SW 1271 (cell line): Measurements from ENCODE around the gene SOWAHC.
"Not testable (repeated sequence)": the region's sequence is repeated elsewhere in the genome, so short reads cannot be mapped to it uniquely, and the experiment has no call there.

ENCODE experiments used
- DNase-seq, 2 experiments: peaks; one replicate each; lab custom pipeline; 2025; lab: John Stamatoyannopoulos, UW

Gene SOWAHC

GRCh38 chr2:109616184-109616583, 2.0 kb downstream of the SOWAHC start:
- DNase-seq, result no peak

DNA sequence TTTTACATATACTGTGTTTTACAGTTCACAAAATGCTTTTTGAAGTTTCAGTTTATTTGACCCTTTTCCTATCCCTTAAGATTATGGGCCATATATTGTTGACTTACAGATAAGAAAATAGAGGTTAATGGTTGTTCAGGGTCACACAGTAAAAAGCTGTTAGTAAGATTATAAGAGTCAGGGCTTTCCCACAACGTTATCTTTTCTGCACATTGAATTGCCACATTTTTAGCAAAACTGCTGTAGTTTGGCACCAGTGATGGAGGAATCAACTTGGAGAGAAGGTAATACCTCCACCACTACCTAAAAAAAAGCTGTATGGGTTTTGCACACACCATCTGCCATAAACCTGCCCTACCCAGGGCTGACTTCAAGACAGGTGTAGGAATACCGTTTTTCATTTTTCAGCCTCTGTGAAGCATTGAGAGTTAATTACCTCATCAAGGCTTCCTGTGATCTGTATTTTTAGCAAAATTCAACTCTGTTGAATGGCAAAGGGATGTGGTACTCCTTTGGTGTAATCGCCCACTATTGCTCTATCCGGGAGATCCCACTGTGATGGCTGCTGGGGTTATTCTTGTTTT, 5.0 kb downstream of the SOWAHC start:
- DNase-seq, result no peak

- no peak for DNase-seq
These were observed 9.1 kb downstream of the SOWAHC start for GRCh38 chr2:109623297-109623696.

DNA sequence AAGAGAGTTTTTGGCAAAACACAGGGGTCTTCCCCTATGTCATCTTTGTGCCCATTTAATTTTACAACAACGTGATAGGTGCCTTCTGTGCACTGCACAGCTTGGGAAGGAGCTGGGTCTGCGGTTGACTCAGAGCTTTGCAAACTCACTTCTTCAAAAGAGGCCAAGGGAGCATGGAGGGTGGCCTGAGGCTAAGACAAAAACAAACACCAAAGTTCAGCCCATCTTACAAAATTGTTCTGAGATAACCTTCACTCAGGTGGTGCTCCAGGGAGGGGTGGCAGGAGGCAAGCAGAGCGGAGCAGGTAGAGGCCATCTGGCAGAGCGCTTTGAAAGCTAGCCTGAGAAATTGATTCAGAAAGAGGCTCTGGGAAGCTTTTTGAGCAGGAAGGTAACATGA, 9.8 kb downstream of the SOWAHC start:
- DNase-seq, result no peak

GRCh38 chr2:109624339-109624738, 10.2 kb downstream of the SOWAHC start:
- no peak for DNase-seq

- not testable (repeated sequence) for DNase-seq
These were observed 14.2 kb downstream of the SOWAHC start for GRCh38 chr2:109628321-109628720.

GRCh38 chr2:109629867-109630266, 15.7 kb downstream of the SOWAHC start:
- no peak for DNase-seq

DNA sequence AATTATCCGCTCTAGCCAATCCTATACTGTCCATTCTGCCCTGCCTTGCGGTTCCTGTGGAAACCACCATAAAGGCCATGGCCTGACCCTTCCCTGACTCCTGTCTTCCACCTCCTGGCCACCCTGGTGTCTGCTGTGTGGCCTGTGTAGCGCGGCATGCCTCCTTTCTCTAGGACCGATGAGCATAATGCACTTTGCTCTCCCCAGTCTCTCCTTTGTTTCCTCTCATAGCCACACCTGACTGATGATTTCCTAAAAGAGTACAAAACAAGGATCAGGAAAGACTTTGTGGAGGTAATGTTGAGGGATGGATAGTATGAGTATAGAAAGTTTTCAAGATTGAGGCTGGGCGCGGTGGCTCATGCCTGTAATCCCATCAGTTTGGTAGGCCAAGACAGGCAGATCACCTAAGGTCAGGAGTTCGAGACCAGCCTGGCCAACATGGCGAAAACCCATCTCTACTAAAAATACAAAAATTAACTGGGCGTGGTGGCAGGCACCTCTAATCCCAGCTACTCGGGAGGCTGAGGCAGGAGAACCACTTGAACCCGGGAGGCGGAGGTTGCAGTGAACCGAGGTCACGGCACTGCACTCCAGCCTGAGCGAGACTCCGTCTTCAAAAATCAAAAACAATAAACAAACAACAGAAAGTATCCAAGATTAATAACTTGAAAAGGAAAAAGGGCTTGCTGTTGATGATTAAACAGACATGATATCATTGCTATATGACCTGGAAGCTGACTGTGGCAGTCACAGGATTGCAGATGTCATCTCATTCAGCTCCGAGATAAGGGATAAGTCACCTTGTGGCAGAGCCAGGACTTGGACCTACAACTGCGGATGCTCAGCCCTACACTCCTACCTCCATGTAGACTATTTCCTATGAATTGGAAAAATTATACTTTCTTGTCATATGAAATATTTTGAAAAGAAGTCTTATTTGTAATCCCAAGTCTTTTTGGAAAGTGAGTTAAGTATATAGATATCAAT, 16.6 kb downstream of the SOWAHC start:
- DNase-seq, result no peak

- no peak for DNase-seq
These were observed 17.6 kb downstream of the SOWAHC start for GRCh38 chr2:109631741-109632140.

- no peak for DNase-seq
These were observed 18.1 kb downstream of the SOWAHC start for GRCh38 chr2:109632158-109632789.

DNA sequence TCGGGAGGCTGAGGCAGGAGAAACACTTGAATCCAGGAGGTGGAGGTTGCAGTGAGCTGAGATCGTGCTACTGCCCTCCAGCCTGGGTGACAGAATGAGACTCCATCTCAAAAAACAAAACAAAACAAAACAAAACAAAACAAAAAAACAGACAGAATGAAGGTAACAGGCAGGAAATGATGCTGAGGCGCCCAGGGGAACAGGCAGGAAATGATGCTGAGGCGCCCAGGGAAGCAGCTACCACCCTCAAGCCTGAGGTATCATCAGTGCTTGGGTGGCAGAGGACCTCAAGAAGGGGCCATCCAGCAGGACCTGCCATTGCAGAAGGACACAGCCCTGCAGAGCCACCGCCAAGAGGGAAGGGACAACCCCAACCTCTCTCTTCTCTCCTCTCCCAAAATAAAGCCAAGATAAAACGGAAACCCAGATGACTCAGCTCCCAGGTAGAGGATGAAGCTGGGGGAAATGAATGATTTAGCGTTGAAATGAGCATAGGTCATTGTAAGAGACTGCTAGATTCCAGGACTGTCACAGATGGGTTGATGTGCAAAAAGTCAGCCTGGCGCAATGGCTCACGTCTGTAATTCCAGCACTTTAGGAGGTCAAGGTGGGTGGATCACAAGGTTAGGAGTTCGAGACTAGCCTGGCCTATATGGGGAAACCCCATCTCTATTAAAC, 19.3 kb downstream of the SOWAHC start:
- DNase-seq, result no peak

DNA sequence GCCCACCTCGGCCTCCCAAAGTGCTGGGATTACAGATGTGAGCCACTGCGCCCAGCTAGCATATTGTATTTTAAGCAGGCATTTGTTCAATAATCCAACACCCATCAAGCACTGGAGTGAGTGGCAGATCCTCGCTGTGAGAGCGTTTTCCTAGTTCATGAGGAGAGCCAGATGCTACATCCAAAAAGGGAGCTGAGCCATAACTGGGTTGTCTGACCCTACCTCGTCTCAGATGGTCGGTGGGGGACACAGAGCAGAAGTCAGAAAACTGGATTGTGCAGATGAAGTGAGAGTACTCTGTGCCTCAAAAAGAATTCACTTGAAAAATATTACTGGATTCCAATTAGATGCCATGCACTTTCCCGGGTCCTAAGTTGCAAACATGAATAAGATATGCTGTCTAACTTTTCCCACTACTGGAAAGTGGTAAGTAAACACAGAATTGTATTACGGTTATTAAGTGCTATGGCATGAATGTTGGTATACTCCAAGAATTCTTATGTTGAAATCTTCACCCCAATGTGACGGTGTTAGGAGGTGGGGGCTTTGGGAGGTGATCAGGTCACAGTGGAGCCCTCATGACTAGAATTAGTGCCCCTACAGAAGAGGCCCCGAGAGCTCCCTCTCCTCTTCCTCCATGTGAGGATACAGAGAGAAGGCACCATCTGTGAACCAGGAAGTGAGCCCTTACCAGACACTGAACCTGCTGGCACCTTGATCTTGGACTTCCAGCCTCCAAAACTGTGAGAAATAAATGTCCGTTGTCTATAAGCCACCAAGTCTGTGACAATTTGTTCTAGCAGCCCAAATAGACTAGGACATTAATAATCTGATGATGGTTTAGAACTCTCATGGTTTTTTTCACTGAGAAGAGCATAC, 21.5 kb downstream of the SOWAHC start:
- DNase-seq, result no peak

DNA sequence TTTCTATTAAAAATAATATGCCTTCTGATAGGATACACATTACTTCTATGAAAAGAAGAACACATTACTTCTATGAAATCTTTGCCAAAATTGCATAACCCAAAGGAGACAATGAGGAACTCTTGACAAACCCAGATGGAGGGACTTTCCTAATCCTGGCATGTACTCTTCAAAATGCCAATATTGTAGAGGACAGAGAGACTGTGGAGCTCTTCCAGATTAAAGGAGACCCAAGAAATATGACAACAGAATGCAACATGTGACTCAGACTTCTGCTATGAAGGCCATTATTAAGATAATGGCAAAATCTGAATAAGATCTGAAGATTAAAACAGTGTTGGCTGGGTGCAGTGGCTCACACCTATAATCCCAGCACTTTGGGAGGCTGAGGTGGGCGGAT, 22.2 kb downstream of the SOWAHC start:
- no peak for DNase-seq

DNA sequence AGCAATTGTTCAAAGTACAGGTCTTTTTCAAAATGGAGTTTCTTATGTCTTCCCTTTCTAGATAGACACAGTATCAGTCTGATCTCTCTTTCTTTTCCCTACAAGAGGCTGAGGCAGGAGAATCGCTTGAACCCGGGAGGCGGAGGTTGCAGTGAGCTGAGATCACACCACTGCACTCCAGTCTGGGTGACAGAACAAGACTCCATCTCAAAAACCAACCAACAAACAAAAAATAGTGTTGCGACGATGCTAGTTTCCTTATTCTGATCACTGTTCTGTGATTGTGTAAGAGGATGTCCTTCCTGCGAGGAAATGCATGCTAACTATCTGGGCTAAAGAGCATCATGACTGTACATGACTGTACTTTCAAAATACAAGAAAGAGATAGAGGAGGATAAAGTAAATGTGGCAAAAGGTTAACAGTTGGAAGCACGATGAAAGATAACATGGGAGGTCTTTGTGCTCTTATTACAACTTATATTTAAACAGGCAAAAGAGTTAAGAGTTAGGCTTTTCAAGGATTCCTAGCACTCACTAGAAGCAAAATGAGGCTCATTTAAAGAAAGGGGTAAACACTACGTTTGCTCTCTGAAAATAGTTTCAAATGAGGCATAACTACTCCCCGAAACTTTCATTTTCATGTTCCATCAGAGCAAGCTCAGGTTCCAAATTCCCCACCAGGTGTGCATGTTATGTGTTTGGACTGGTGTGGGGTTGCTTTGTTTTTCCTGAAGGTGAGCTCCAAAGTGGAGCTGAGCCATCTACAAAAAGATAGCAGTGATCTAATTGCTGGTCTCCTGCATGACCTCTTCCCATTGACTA, 23.8 kb downstream of the SOWAHC start:
- peak in 1 of 2 experiments; percentile 25 for DNase-seq

DNA sequence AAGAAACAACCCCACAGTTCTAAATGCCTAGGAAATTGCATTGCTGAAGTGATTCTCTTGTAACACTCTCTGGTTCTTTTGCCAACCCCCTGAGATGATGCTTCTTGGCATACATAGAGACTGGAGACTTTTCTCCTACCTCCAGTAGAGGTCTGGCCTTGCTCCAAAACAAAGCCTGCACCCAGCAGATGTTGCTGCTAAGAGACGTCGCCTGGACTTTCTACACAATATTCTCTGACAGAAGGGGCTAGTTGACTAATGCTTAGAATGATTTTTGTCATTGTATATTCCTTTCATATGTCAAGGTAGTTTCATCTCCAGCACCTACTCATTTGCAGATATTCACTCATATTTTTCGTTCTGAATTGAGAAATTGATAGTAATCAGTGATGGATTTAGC, 24.6 kb downstream of the SOWAHC start:
- DNase-seq, result no peak

DNA sequence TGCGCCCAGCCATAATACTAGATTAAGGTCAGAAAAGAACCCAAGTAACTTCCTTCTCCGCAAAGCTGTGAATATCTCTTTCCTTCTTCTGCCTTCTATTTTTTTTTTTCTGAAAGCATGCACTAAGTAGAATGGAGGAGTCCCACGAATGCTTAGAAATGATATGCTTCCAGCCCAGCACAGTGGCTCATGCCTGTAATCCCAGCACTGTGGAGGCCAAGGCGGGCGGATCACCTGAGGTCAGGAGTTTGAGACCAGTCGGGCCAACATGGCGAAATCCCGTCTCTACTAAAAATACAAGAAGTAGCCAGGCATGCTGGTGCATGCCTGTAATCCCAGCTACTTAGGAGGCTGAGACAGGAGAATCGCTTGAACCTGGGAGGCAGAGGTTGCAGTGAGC, 25.8 kb downstream of the SOWAHC start:
- DNase-seq, result not testable (repeated sequence)

DNA sequence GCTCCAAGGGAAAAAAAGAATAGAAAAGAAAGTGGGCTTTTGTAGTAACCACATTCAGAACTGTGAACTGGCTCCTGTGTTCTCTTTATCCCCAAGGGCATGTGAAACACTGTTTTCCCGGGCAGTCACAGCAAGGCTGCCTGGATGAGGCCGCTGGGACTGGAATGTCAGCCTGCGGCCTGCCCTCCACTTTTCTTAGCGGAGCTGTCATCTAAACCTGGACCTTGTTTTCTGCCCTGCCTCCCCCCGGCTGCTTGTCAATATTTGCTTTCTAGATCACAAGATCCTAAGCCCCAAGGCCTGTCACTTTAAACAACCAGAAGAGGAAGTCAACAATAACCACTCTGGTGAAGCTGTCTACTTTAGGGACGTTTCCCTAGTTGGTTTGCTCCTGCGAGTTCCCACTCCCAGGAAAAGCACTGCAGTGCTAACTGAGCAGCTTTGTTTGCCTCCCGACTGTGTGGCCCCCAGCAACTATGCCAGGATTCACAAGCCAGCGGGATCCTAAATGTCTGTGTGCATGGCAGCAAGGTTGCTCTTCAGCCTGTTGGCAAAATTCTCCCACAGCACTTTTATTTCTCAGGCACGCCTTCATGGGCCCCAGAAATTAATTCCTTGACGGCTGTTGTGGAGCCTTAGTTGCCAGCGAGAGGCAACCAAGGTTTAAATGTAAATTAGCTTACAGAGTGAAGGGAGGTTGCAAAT, 30.6 kb downstream of the SOWAHC start:
- DNase-seq, result no peak

GRCh38 chr2:109645412-109646184, 31.4 kb downstream of the SOWAHC start:
- DNase-seq, result no peak

DNA sequence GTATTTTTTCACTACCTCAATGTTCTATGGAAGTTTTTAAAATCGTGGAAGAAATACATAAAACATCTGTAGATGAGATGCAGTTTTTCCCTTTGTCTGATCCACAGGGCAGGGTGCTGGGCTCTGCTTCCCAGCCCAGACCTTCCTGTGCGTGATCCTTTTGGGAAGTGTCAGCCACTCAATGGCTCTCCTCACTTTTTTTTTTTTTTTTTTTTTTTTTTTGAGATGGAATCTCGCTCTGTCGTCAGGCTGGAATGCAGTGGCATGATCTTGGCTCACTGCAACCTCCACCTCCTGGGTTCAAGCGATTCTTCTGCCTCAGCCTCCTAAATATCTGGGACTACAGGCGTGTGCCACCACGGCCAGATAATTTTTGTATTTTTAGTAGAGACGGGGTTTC, 32.8 kb downstream of the SOWAHC start:
- no peak for DNase-seq
